Skin epidermis (tissue), 12 donors: ENCODE data around the gene DIP2C.
"Not testable (repeated sequence)": the region's sequence is repeated elsewhere in the genome, so short reads cannot be mapped to it uniquely, and the experiment has no call there.

ENCODE experiments used
- H3K27ac ChIP-seq, 21 experiments: fragments of 200-600 bp; sonication (generic) in 11 of 21; one replicate each; pipeline ENCODE4 v1.5.0; 2020; ENCODE audit warnings: mild to moderate bottlenecking in 3 of 21, inconsistent platforms in 2 of 21, moderate library complexity in 2 of 21
- H3K4me3 ChIP-seq, 7 experiments: fragments of 200-600 bp; sonication (generic) in 2 of 7; one replicate each; pipeline ENCODE4 v1.5.0; 2020; ENCODE audit warnings: inconsistent platforms in 2 of 7, mild to moderate bottlenecking in 2 of 7, moderate library complexity in 1 of 7

Gene DIP2C

GRCh38 chr10:484441-484924 is 205.0 kb downstream of the DIP2C start:
- Histone ChIP-seq H3K4me3 (peak overlapping the region; percentile 23 to 52 (median 30)), H3K27ac (peak overlapping the region; percentile 22 to 89 (median 75))

- H3K27ac ChIP-seq: peak overlapping the region in 1 of 21 experiments; percentile 87
- H3K4me3 ChIP-seq: no peak overlapping the region
Measured at GRCh38 chr10:483261-483660, 206.2 kb downstream of the DIP2C start.

GRCh38 chr10:482848-483247 is 206.6 kb downstream of the DIP2C start:
- no peak overlapping the region for H3K27ac ChIP-seq
- no peak overlapping the region for H3K4me3 ChIP-seq

- H3K4me3 ChIP-seq: no peak overlapping the region
- no peak overlapping the region for H3K27ac ChIP-seq
Measured at GRCh38 chr10:482051-482501, 207.4 kb downstream of the DIP2C start.

- no peak overlapping the region for H3K27ac ChIP-seq
- no peak overlapping the region for H3K4me3 ChIP-seq
Measured at GRCh38 chr10:481628-482027, 207.8 kb downstream of the DIP2C start.

GRCh38 chr10:480928-481552 is 208.4 kb downstream of the DIP2C start:
- Histone ChIP-seq H3K4me3 (no peak overlapping the region), H3K27ac (no peak overlapping the region)

GRCh38 chr10:480498-480927 is 209.0 kb downstream of the DIP2C start:
- H3K4me3 ChIP-seq: no peak overlapping the region
- H3K27ac ChIP-seq: no peak overlapping the region

GRCh38 chr10:479706-480497 is 209.6 kb downstream of the DIP2C start:
- H3K4me3 ChIP-seq, H3K27ac ChIP-seq: not testable (repeated sequence)

- Histone ChIP-seq H3K27ac (no peak overlapping the region), H3K4me3 (no peak overlapping the region)
Measured at GRCh38 chr10:478471-479245, 210.8 kb downstream of the DIP2C start.

- H3K27ac ChIP-seq: no peak overlapping the region
- no peak overlapping the region for H3K4me3 ChIP-seq
Measured at GRCh38 chr10:477620-478019, 211.8 kb downstream of the DIP2C start.

GRCh38 chr10:476455-476780 is 213.1 kb downstream of the DIP2C start:
- H3K27ac ChIP-seq: no peak overlapping the region
- H3K4me3 ChIP-seq: no peak overlapping the region

- H3K27ac ChIP-seq: no peak overlapping the region
- H3K4me3 ChIP-seq: no peak overlapping the region
Measured at GRCh38 chr10:475709-476454, 213.6 kb downstream of the DIP2C start.

- H3K27ac ChIP-seq: no peak overlapping the region
- H3K4me3 ChIP-seq: no peak overlapping the region
Measured at GRCh38 chr10:474946-475345, 214.5 kb downstream of the DIP2C start.

- no peak overlapping the region for H3K4me3 ChIP-seq
- H3K27ac ChIP-seq: no peak overlapping the region
Measured at GRCh38 chr10:474406-474805, 215.1 kb downstream of the DIP2C start.

- Histone ChIP-seq H3K4me3 (no peak overlapping the region), H3K27ac (no peak overlapping the region)
Measured at GRCh38 chr10:472241-472910, 217.1 kb downstream of the DIP2C start.

- H3K27ac ChIP-seq: peak overlapping the region in 1 of 21 experiments; percentile 11
Measured at GRCh38 chr10:470339-471003, 219.0 kb downstream of the DIP2C start.

GRCh38 chr10:469947-470338 is 219.5 kb downstream of the DIP2C start:
- Histone ChIP-seq H3K4me3 (no peak overlapping the region), H3K27ac (peak overlapping the region in 1 of 21 experiments; percentile 11)

More at GRCh38 chr10:470339-471003, 219.0 kb downstream of the DIP2C start:
- H3K4me3 ChIP-seq: no peak overlapping the region

GRCh38 chr10:459743-460142 is 229.7 kb downstream of the DIP2C start:
- Histone ChIP-seq H3K4me3 (no peak overlapping the region), H3K27ac (no peak overlapping the region)

- Histone ChIP-seq H3K4me3 (no peak overlapping the region), H3K27ac (no peak overlapping the region)
Measured at GRCh38 chr10:458421-458851, 231.0 kb downstream of the DIP2C start.
